ENCODE results near the gene MYO5B. TPM values are rescaled to one million over a fixed set of nuclear protein-coding genes. Genes with fewer than 3 reads are reported as not detected.

Gene MYO5B
- polyA plus RNA-seq, 1 of the 3 experiments (the other 2 are of a cell fraction), result 1.3 TPM

DNA sequence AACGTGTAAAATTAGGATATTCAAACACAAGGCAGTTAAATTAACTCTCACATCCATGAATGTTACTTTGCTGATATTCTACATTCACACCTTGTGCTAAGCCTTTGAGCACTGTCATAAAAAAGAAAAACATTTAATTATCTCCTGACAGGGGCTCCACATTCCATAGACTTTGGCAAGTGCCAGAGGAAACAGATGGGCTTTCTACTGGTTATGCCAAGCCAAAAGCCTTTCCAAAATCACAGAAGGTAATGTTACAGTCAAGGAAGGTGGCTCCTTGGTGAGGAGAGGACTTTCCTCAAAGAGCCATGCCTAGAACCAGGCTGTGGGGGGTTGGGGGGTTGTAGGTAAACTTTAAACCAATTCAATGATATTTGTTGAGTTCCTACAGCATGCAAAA is 12.4 kb downstream of the MYO5B start:
- no peak overlapping the region for H2AFZ ChIP-seq (ENCODE audit: low read depth)
- H4K20me1 ChIP-seq (ENCODE audit: insufficient read depth), result no peaks in the 10 kb centered on the region
- H3K9me2 ChIP-seq, result no peaks in the 10 kb centered on the region
- ChIA-PET CTCF (interaction anchor here (1.2 to 2.1 kb wide), 2 partner anchors 10 to 14 kb away, joined by 4 to 6 read pairs; no protein-coding TSS in a partner anchor), POLR2A (no interaction called here)
- no peak for DNase-seq
- H3K27me3 ChIP-seq (ENCODE audit: insufficient read depth), result no peaks in the 10 kb centered on the region; the same call in 1 of the 2 replicates
- H3K9ac ChIP-seq, result no peak overlapping the region
- H3F3A ChIP-seq (replicated peaks; ENCODE audit: insufficient read depth), result no peaks in the 10 kb centered on the region
- H3K79me2 ChIP-seq (ENCODE audit: insufficient read depth), result no peaks in the 10 kb centered on the region
- H3K36me3 ChIP-seq (replicated peaks in 1 of 2; ENCODE audit: control insufficient read depth in 1 of 2, insufficient read depth in 2 of 2, low read length in 1 of 2), result no peaks in the 10 kb centered on the region
- H3K4me3 ChIP-seq (ENCODE audit: low read depth in 2 of 2, low read length in 1 of 2), result no peak overlapping the region
- no peaks in the 10 kb centered on the region for H3K9me3 ChIP-seq
- 18% methylated on average over 1 of the region's 1 CpG for WGBS (ENCODE audit: low lambda C conversion rate)
- H3K4me2 ChIP-seq, result no peak overlapping the region
- TF ChIP-seq FOSL2 (IDR thresholded peaks at IDR 0.05; ENCODE audit: borderline replicate concordance, low read depth) (no peak), JUND (IDR thresholded peaks at IDR 0.05) (no peak), RFX5 (IDR thresholded peaks at IDR 0.05; ENCODE audit: low read length) (no peak), FOXJ3 (CRISPR knock-in tag; IDR thresholded peaks at IDR 0.05) (no peak), SIN3A (IDR thresholded peaks at IDR 0.05; ENCODE audit: borderline replicate concordance, low read depth, low read length) (no peak), EP300 (IDR thresholded peaks at IDR 0.05; ENCODE audit: borderline replicate concordance in 1 of 2, low read depth in 1 of 2, low read length in 1 of 2) (no peak), GABPA (IDR thresholded peaks at IDR 0.05; ENCODE audit: low read depth) (no peak)
- no peak overlapping the region for H3K27ac ChIP-seq (ENCODE audit: low read depth in 2 of 2, low read length in 1 of 2)
- peaks cover 0 to 5% of the 10 kb centered on the region in 2 experiments; a peak in 1 of 4 replicates for H3K4me1 ChIP-seq (ENCODE audit: control insufficient read depth in 1 of 2, insufficient read depth in 2 of 2, low read depth in 1 of 2, low read length in 1 of 2)

DNA sequence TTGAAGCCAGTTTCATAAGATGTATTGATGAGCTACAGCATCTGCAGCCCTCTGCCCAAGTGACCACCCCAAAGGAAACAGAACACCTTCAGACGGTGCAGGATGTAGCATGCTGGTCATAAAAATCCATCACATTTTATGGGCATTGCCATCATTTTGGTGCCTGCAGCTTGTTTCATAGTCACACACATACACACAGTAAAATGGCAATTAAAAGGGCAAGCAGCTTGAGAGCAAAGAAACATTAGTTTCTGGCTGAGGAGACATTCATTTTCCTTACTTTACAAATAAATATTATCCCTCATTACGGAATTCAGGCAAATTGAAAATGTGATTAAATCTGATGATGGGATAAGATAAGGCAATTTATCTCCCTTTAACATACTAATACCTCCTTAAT is 13.4 kb downstream of the MYO5B start:
- H3K27ac ChIP-seq (ENCODE audit: low read depth in 2 of 2, low read length in 1 of 2), result no peak overlapping the region
- H3K9ac ChIP-seq, result no peak overlapping the region
- POLR2A ChIA-PET, result no interaction called here
- DNase-seq, result no peak
- H3K4me3 ChIP-seq (ENCODE audit: low read depth in 2 of 2, low read length in 1 of 2), result no peak overlapping the region
- H3K4me1 ChIP-seq (ENCODE audit: control insufficient read depth in 1 of 2, insufficient read depth in 2 of 2, low read depth in 1 of 2, low read length in 1 of 2), result peaks cover 0 to 5% of the 10 kb centered on the region in 2 experiments; a peak in 1 of 4 replicates
- H3K36me3 ChIP-seq (replicated peaks in 1 of 2; ENCODE audit: control insufficient read depth in 1 of 2, insufficient read depth in 2 of 2, low read length in 1 of 2), result no peaks in the 10 kb centered on the region
- no peaks in the 10 kb centered on the region; the same call in 1 of the 2 replicates for H3K27me3 ChIP-seq (ENCODE audit: insufficient read depth)
- TF ChIP-seq TEAD4 (IDR thresholded peaks at IDR 0.05; ENCODE audit: borderline replicate concordance, insufficient read depth), result no peak
- no peak for TF ChIP-seq TAF1 (IDR thresholded peaks at IDR 0.05; ENCODE audit: borderline replicate concordance, low read depth, low read length)
- TF ChIP-seq GABPA (IDR thresholded peaks at IDR 0.05; ENCODE audit: low read depth), result no peak
- no peak for TF ChIP-seq TCF12 (IDR thresholded peaks at IDR 0.05)
- no peak for TF ChIP-seq NRF1 (IDR thresholded peaks at IDR 0.05; ENCODE audit: low read depth, low read length)
- no peak for TF ChIP-seq MXI1 (IDR thresholded peaks at IDR 0.05; ENCODE audit: low read depth, low read length)
- TF ChIP-seq RFX5 (IDR thresholded peaks at IDR 0.05; ENCODE audit: low read length), result no peak
- TF ChIP-seq, protein P1, sequence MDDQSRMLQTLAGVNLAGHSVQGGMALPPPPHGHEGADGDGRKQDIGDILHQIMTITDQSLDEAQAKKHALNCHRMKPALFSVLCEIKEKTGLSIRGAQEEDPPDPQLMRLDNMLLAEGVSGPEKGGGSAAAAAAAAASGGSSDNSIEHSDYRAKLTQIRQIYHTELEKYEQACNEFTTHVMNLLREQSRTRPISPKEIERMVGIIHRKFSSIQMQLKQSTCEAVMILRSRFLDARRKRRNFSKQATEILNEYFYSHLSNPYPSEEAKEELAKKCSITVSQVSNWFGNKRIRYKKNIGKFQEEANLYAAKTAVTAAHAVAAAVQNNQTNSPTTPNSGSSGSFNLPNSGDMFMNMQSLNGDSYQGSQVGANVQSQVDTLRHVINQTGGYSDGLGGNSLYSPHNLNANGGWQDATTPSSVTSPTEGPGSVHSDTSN (IDR thresholded peaks at IDR 0.05), result no peak
- no peak for TF ChIP-seq MEF2A (IDR thresholded peaks at IDR 0.05; ENCODE audit: borderline replicate concordance, low read depth)
- no peak for TF ChIP-seq FOXM1 (IDR thresholded peaks at IDR 0.05; ENCODE audit: low read depth)
- TF ChIP-seq, protein P2, sequence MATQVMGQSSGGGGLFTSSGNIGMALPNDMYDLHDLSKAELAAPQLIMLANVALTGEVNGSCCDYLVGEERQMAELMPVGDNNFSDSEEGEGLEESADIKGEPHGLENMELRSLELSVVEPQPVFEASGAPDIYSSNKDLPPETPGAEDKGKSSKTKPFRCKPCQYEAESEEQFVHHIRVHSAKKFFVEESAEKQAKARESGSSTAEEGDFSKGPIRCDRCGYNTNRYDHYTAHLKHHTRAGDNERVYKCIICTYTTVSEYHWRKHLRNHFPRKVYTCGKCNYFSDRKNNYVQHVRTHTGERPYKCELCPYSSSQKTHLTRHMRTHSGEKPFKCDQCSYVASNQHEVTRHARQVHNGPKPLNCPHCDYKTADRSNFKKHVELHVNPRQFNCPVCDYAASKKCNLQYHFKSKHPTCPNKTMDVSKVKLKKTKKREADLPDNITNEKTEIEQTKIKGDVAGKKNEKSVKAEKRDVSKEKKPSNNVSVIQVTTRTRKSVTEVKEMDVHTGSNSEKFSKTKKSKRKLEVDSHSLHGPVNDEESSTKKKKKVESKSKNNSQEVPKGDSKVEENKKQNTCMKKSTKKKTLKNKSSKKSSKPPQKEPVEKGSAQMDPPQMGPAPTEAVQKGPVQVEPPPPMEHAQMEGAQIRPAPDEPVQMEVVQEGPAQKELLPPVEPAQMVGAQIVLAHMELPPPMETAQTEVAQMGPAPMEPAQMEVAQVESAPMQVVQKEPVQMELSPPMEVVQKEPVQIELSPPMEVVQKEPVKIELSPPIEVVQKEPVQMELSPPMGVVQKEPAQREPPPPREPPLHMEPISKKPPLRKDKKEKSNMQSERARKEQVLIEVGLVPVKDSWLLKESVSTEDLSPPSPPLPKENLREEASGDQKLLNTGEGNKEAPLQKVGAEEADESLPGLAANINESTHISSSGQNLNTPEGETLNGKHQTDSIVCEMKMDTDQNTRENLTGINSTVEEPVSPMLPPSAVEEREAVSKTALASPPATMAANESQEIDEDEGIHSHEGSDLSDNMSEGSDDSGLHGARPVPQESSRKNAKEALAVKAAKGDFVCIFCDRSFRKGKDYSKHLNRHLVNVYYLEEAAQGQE (IDR thresholded peaks at IDR 0.05; ENCODE audit: low read depth, low read length), result no peak
- no peak for TF ChIP-seq GATA2 (CRISPR knock-in tag; IDR thresholded peaks at IDR 0.05)
- TF ChIP-seq JUND (IDR thresholded peaks at IDR 0.05), result no peak
- CTCF ChIA-PET, result interaction anchor here (1.2 to 1.4 kb wide), 2 partner anchors 22 to 176 kb away, joined by 3 to 8 read pairs; no protein-coding TSS in a partner anchor
- WGBS (ENCODE audit: low lambda C conversion rate), result 11% methylated on average over 2 of the region's 2 CpGs
- no peak overlapping the region for H2AFZ ChIP-seq (ENCODE audit: low read depth)
- no peaks in the 10 kb centered on the region for H3F3A ChIP-seq (replicated peaks; ENCODE audit: insufficient read depth)
- H3K4me2 ChIP-seq, result no peak overlapping the region
- H3K9me2 ChIP-seq, result no peaks in the 10 kb centered on the region
- no peaks in the 10 kb centered on the region for H3K9me3 ChIP-seq
- no peaks in the 10 kb centered on the region for H4K20me1 ChIP-seq (ENCODE audit: insufficient read depth)
- no peaks in the 10 kb centered on the region for H3K79me2 ChIP-seq (ENCODE audit: insufficient read depth)

All from SK-N-SH (cell line).